ENCODE results near the gene LILRB5.
"Not testable (repeated sequence)": the region's sequence is repeated elsewhere in the genome, so short reads cannot be mapped to it uniquely, and the experiment has no call there.

LILRB5 gene

DNA sequence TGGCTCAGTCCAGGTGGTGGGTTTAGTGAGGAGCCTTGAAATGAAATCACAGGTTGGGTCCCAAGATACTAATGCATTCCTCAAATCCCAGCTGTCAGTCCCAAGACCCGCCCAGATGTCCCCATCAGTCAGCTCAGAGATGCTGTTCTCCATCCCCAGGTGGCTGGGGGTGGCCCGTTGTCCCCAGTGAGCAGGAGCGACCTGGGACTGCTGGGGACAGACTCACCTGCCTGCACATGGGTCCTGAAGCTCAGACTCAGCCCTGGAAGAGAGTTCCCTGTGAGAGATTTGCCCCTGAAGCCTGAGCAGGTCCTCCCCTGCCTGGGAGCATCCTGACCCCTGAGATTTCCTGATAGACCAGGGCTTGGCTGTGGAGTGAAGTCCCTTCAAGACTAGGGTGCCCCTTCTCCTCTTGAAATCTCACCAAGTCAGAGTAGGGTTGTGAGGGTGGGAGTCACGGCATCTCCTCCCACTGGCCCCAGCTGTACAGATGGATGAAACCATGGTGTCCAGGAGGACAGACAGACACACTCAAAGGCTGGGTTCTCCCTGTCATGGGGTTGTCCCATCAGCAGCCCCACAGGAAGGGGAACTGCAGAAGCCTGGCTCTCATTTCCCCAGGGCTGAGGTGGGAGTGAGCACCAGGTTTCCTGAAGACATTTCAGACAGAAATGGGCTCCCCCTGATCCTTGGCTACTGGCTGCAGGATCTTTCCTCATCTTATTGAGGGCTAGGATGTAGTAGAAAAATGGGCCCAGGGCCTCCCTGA, 41.5 kb upstream of the LILRB5 start:
- no peak for DNase-seq
- Histone ChIP-seq H3K36me3 (no peaks in the 10 kb centered on the region), H3K4me3 (no peak overlapping the region)

DNA sequence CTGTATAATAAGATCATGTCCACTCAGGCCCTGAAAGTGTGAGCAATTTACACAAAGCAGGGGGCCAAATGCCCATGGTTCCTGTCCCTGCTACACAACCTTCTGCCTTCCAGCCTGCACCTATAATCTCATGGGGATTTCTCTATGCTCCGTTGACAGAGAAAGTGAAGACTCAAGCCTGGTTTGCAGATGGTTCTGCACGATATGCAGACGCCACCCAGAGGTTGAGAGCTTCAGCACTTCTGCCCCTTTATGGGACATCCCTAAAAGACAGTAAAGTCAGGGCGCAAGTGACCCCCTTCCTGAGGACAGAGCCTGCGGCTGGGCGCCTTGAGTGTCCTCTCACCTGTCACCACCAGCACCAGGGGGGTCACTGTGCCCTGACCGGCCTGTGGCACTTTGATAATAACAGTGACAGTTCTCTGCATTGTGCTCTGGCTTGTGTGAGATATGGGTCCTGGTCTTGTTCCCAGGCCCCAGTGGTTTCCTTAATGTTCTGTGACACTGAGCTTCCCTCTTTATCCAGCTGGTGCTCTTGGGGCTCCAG, 40.8 kb upstream of the LILRB5 start:
- Histone ChIP-seq H3K4me1 (no peaks in the 10 kb centered on the region), H3K36me3 (no peaks in the 10 kb centered on the region), H3K27ac (no peak overlapping the region), H3K27me3 (peaks cover 0 to 6% of the 10 kb centered on the region in 2 donors), H3K4me3 (no peak overlapping the region), H3K9me3 (peaks cover 0 to 11% (median 0%) of the 10 kb centered on the region in 3 donors)
- TF ChIP-seq CTCF (IDR thresholded peaks at IDR 0.05): no peak
- intact Hi-C loops (cut with DNase I; ENCODE audit: low total_unique reads): loop anchor here (2.0 kb wide), 1 partner anchor 279 kb away; no protein-coding TSS in a partner anchor
- no peak for DNase-seq

More for the DNA sequence above, 41.5 kb upstream of the LILRB5 start:
- peaks cover 0 to 6% of the 10 kb centered on the region in 2 donors for H3K27me3 ChIP-seq
- no peak for TF ChIP-seq CTCF (IDR thresholded peaks at IDR 0.05)
- H3K4me1 ChIP-seq: no peaks in the 10 kb centered on the region
- H3K27ac ChIP-seq: no peak overlapping the region
- intact Hi-C loops (cut with DNase I; ENCODE audit: low total_unique reads): no loop called here
- peaks cover 0 to 11% (median 0%) of the 10 kb centered on the region in 3 donors for H3K9me3 ChIP-seq

GRCh38 chr19:54294539-54294938, 37.5 kb upstream of the LILRB5 start:
- no peak for TF ChIP-seq CTCF (IDR thresholded peaks at IDR 0.05)
- no peak overlapping the region for H3K27ac ChIP-seq
- intact Hi-C loops (cut with DNase I; ENCODE audit: low total_unique reads): no loop called here
- peaks cover 0 to 6% of the 10 kb centered on the region in 2 donors for H3K27me3 ChIP-seq
- peaks cover 0 to 11% (median 0%) of the 10 kb centered on the region in 3 donors for H3K9me3 ChIP-seq
- H3K4me3 ChIP-seq: no peak overlapping the region
- no peaks in the 10 kb centered on the region for H3K4me1 ChIP-seq
- H3K36me3 ChIP-seq: no peaks in the 10 kb centered on the region
- DNase-seq: no peak

GRCh38 chr19:54289160-54289559, 32.1 kb upstream of the LILRB5 start:
- DNase-seq; intact Hi-C loops (cut with DNase I; ENCODE audit: low total_unique reads): not testable (repeated sequence)

DNA sequence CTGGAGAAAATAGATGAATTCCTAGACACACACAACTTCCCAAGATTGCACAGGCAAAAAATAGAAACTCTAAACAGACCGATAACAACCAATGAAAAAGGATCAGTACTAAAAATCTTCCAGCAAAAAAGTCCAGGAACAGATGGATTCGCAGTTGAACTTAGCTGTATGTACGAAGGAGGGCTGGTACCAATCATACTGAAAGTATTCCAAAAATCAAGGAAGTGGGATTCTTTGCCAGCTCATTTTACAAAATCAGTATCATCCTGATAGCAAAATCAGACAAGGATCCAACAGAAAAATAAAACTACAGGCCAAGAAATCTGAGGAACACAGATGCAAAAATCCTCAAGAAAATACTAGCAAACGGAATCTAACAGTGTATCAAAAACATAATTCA, 30.4 kb upstream of the LILRB5 start:
- no peaks in the 10 kb centered on the region for H3K9me3 ChIP-seq
- H3K36me3 ChIP-seq: no peaks in the 10 kb centered on the region
- H3K4me1 ChIP-seq: no peaks in the 10 kb centered on the region
- no peak overlapping the region for H3K27ac ChIP-seq
- TF ChIP-seq CTCF (IDR thresholded peaks at IDR 0.05): no peak
- H3K4me3 ChIP-seq: no peak overlapping the region
- no peaks in the 10 kb centered on the region for H3K27me3 ChIP-seq
- intact Hi-C loops (cut with DNase I; ENCODE audit: low total_unique reads): no loop called here
- DNase-seq: no peak

More at GRCh38 chr19:54289160-54289559, 32.1 kb upstream of the LILRB5 start:
- not testable (repeated sequence) for H3K9me3 ChIP-seq, H3K27ac ChIP-seq, H3K4me3 ChIP-seq, H3K36me3 ChIP-seq, H3K4me1 ChIP-seq, H3K27me3 ChIP-seq

- DNase-seq; intact Hi-C loops (cut with DNase I; ENCODE audit: low total_unique reads); H3K9me3 ChIP-seq: not testable (repeated sequence)
Measured at GRCh38 chr19:54286283-54286682, 29.2 kb upstream of the LILRB5 start.

DNA sequence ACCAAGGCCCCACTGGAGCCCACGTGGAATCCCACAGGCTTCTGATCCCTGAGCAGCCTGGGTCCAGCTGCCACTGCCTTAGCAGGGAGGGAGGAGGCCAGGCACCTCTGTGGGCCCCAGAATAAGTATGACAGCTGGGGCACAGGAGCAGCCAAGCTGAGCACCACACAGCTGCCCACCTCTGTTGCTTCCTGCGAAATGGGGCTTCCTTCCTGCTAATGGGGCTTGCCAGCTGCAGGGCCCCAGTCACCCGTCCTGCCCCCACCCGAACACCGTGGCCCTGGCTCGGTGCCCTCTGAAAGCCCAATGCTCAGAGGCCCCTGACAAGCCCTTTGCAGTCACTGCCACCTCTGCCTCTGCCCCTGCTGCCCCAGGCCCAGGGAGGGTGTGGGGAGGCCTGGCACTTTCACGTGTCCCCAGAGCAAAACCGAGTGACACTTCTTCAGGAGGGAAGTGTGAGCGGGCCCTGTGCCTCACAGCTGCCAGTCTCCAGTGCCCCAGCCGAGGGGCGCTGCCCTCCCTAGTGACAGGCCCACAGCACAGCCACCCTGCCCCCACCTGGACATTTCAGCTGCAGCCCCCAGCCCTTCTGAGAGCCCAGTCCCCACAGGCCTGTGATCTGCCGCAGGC, 28.5 kb upstream of the LILRB5 start:
- peaks cover 0 to 13% of the 10 kb centered on the region in 2 donors for H3K27me3 ChIP-seq
- DNase-seq; intact Hi-C loops (cut with DNase I; ENCODE audit: low total_unique reads): not testable (repeated sequence)

More at GRCh38 chr19:54286283-54286682, 29.2 kb upstream of the LILRB5 start:
- H3K4me3 ChIP-seq, H3K36me3 ChIP-seq, H3K4me1 ChIP-seq, H3K27ac ChIP-seq, H3K27me3 ChIP-seq: not testable (repeated sequence)

More for the DNA sequence above, 28.5 kb upstream of the LILRB5 start:
- not testable (repeated sequence) for H3K27ac ChIP-seq, H3K36me3 ChIP-seq, H3K4me3 ChIP-seq, H3K4me1 ChIP-seq, H3K9me3 ChIP-seq

Data from tibial artery (tissue), 4 donors.